AG04450 (cell line): ENCODE data around the gene TNS3. TPM values are rescaled to one million over a fixed set of nuclear protein-coding genes. Genes with fewer than 3 reads are reported as not detected.
"Not testable (repeated sequence)": the region's sequence is repeated elsewhere in the genome, so short reads cannot be mapped to it uniquely, and the experiment has no call there.

Source experiments
- CTCF ChIA-PET: fragments of 300-600, 350-600 bp; formaldehyde crosslinking; extraction: SDS; loops from one replicate; lab custom pipeline; 2022; ENCODE audit warnings: antibody characterized with exemption, inconsistent platforms; lab: Charles Lee
- POLR2A ChIA-PET: fragments of 350-600 bp; formaldehyde crosslinking; extraction: SDS; loops from one replicate; lab custom pipeline; 2021; ENCODE audit warnings: antibody characterized with exemption, inconsistent platforms; lab: Yijun Ruan, JAX
- DNase-seq: peaks from one replicate; pipeline ENCODE4 v3.0.0-alpha.2; 2011; ENCODE audit warnings: low read depth, low spot score
- H3K27ac ChIP-seq: one replicate; pipeline ENCODE4 v1.5.1; 2012; ENCODE audit warnings: low read depth, low read length, control low read depth
- H3K27me3 ChIP-seq: one replicate; pipeline ENCODE4 v1.6.0; 2012; ENCODE audit warnings: low read length; ENCODE audit not compliant: control insufficient read depth, insufficient read depth
- H3K4me3 ChIP-seq: 2 replicates; pipeline ENCODE4 v1.5.1; 2011; ENCODE audit warnings: mild to moderate bottlenecking, low read depth, low read length, control low read depth
- H3K9me3 ChIP-seq: 2 replicates; pipeline ENCODE4 v1.5.1; 2012; ENCODE audit warnings: low read length; ENCODE audit not compliant: control insufficient read depth, insufficient read depth
- CTCF ChIP-seq: IDR thresholded peaks from 2 replicates; pipeline ENCODE4 v1.5.1; 2011; ENCODE audit warnings: low read depth, low read length, control low read depth, inconsistent platforms
- polyA plus RNA-seq: library from polyadenylated mRNA; depleted of rRNA; stranded (reverse); fragments of >200 nt; gene quantifications from 2 replicates; pipeline ENCODE4 v1.2.3, GENCODE V29; 2011

The TNS3 gene
- polyA plus RNA-seq, 1 experiment = 131 TPM

- CTCF ChIA-PET = interaction anchor here (0.7 to 0.8 kb wide), 3 partner anchors 170 to 502 kb away, joined by 3 read pairs; no protein-coding TSS in a partner anchor
- POLR2A ChIA-PET = no interaction called here
- Histone ChIP-seq H3K27me3 (no peaks in the 10 kb centered on the region), H3K9me3 (no peaks in the 10 kb centered on the region), H3K4me3 (no peak overlapping the region), H3K27ac (no peak overlapping the region)
- no peak for DNase-seq
- TF ChIP-seq CTCF = no peak
These were observed 138.9 kb downstream of the TNS3 start for GRCh38 chr7:47443049-47443448.

- no peak for TF ChIP-seq CTCF
- ChIA-PET CTCF (interaction anchor here (0.8 kb wide), 1 partner anchor 503 kb away, joined by 3 read pairs; no protein-coding TSS in a partner anchor), POLR2A (no interaction called here)
These were observed 139.4 kb downstream of the TNS3 start for GRCh38 chr7:47442605-47442865.

DNA sequence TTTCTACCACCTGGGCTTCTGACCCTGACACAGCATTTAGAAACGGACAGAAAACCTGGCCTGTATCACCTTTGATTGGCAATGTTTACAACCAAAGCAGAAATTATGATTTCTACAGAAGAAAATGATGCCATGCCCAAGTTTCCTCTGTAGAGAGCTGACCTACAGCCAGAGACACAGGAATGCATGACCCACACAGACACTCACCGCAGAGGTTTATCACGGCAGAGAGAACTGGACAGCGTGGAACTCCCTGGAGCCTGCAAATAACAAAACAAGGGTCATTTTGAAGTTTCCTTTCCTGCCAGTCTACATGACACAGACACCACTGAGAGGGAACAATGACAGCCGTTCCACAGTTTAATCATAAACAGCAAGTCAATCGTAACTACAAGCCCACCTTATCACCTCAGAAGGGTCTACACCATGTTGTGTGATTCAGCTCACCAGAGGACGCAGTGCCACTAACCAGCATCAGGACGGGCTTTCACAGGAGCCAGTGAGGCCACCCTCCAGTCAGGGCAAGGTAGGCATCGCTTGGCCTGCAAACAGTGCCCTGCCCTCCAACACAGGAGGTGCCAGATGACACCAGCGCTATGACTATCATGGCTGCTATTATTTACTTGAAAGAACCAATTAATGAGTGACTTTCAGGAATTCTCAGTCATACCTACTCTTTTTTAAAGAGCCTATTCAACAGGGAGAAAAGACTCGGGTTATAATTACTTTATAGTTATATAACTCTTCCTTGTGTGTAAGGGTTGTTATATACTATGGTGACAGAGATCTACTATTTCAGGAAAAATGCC, 139.9 kb downstream of the TNS3 start:
- DNase-seq = no peak
- TF ChIP-seq CTCF = no peak
- Histone ChIP-seq H3K27ac (no peak overlapping the region), H3K4me3 (no peak overlapping the region), H3K27me3 (no peaks in the 10 kb centered on the region), H3K9me3 (no peaks in the 10 kb centered on the region)
- ChIA-PET CTCF (no interaction called here), POLR2A (no interaction called here)

More at GRCh38 chr7:47442605-47442865, 139.4 kb downstream of the TNS3 start:
- Histone ChIP-seq H3K4me3 (no peak overlapping the region), H3K27me3 (no peaks in the 10 kb centered on the region), H3K9me3 (no peaks in the 10 kb centered on the region), H3K27ac (no peak overlapping the region)
- no peak for DNase-seq

- H3K27me3 ChIP-seq, H3K4me3 ChIP-seq, H3K9me3 ChIP-seq, CTCF ChIA-PET, POLR2A ChIA-PET, H3K27ac ChIP-seq, DNase-seq: not testable (repeated sequence)
These were observed 140.9 kb downstream of the TNS3 start for GRCh38 chr7:47441048-47441447.

- ChIA-PET CTCF (no interaction called here), POLR2A (interaction anchor here (1.1 kb wide), 1 partner anchor 10 kb away, joined by 3 read pairs; no protein-coding TSS in a partner anchor)
- H3K9me3 ChIP-seq = no peaks in the 10 kb centered on the region
- no peaks in the 10 kb centered on the region for H3K27me3 ChIP-seq
- no peak overlapping the region for H3K27ac ChIP-seq
- no peak for DNase-seq
- TF ChIP-seq CTCF = no peak
- H3K4me3 ChIP-seq = no peak overlapping the region
These were observed 141.6 kb downstream of the TNS3 start for GRCh38 chr7:47440320-47440719.
